MM.1S (cell line): ENCODE measurements around the gene SOWAHD.

Experiments
- DNase-seq: peaks from one replicate; pipeline ENCODE4 v3.0.0-alpha.2; 2015
- H2AFZ ChIP-seq: fragments of 300-600 bp; sonication (generic); 2 replicates; pipeline ENCODE4 v1.6.0; 2016; ENCODE audit warnings: antibody characterized with exemption, low read length
- H3F3A ChIP-seq: fragments of 300-600 bp; sonication (generic); 2 replicates; pipeline ENCODE4 v1.6.1; 2016; ENCODE audit warnings: mild to moderate bottlenecking, antibody characterized with exemption, low read length, moderate library complexity, mixed read lengths; ENCODE audit not compliant: insufficient read depth
- H3K27ac ChIP-seq: fragments of 300-600 bp; sonication (generic); 2 replicates; pipeline ENCODE4 v1.5.1; 2016; ENCODE audit warnings: mild to moderate bottlenecking, low read length
- H3K27me3 ChIP-seq: fragments of 300-600 bp; sonication (generic); replicated peaks from 2 replicates; pipeline ENCODE4 v1.6.0; 2016; ENCODE audit warnings: low read length; ENCODE audit not compliant: insufficient read depth
- H3K36me3 ChIP-seq: fragments of 300-600 bp; sonication (generic); replicated peaks from 2 replicates; pipeline ENCODE4 v1.6.1; 2016; ENCODE audit warnings: mild to moderate bottlenecking, low read length, mixed read lengths; ENCODE audit not compliant: insufficient read depth
- H3K4me1 ChIP-seq: fragments of 300-600 bp; sonication (generic); 2 replicates; pipeline ENCODE4 v1.6.1; 2016; ENCODE audit warnings: low read length, mixed read lengths
- H3K4me2 ChIP-seq: fragments of 300-600 bp; sonication (generic); 2 replicates; pipeline ENCODE4 v1.6.0; 2016; ENCODE audit warnings: low read depth, low read length
- H3K4me3 ChIP-seq: fragments of 300-600 bp; sonication (generic); 2 replicates; pipeline ENCODE4 v1.5.1; 2016; ENCODE audit warnings: low read length, mixed read lengths
- H3K79me2 ChIP-seq: fragments of 300-600 bp; sonication (generic); 2 replicates; pipeline ENCODE4 v1.6.1; 2016; ENCODE audit warnings: mixed run types, low read length, mixed read lengths
- H3K9ac ChIP-seq: fragments of 300-600 bp; sonication (generic); 2 replicates; pipeline ENCODE4 v1.6.1; 2016; ENCODE audit warnings: low read length, mixed read lengths
- H3K9me2 ChIP-seq: fragments of 300-600 bp; sonication (generic); replicated peaks from 2 replicates; pipeline ENCODE4 v1.6.1; 2016; ENCODE audit warnings: mild to moderate bottlenecking, low read length, mixed read lengths; ENCODE audit not compliant: insufficient read depth
- H3K9me3 ChIP-seq: fragments of 300-600 bp; sonication (generic); replicated peaks from 2 replicates; pipeline ENCODE4 v1.6.1; 2016; ENCODE audit warnings: mild to moderate bottlenecking, low read length, mixed read lengths; ENCODE audit not compliant: insufficient read depth
- H4K20me1 ChIP-seq: fragments of 300-600 bp; sonication (generic); 2 replicates; pipeline ENCODE4 v1.6.1; 2016; ENCODE audit warnings: mild to moderate bottlenecking, low read length, moderate library complexity, mixed read lengths; ENCODE audit not compliant: insufficient read depth
- CTCF ChIP-seq: fragments of 300-600 bp; sonication (generic); IDR thresholded peaks from 2 replicates; pipeline ENCODE4 v1.5.1; 2016; ENCODE audit warnings: antibody characterized with exemption, low read length, mixed read lengths
- EZH2 ChIP-seq: fragments of 300-600 bp; sonication (generic); optimal IDR thresholded peaks from 2 replicates; pipeline ENCODE3; 2017; ENCODE audit warnings: low read depth, mild to moderate bottlenecking, antibody characterized with exemption, low read length, mixed read lengths
- EZH2phosphoT487 ChIP-seq: fragments of 300-600 bp; sonication (generic); IDR thresholded peaks from 2 replicates; pipeline ENCODE4 v1.6.1; 2018; ENCODE audit warnings: antibody characterized with exemption, low read length

Gene SOWAHD

GRCh38 chrX:119759248-119759766 is 919 bp downstream of the SOWAHD start:
- no peak overlapping the region for H3K27ac ChIP-seq
- no peak overlapping the region for H3K9ac ChIP-seq
- H3K4me3 ChIP-seq, result peak overlapping the region; percentile 67
- H3K79me2 ChIP-seq, result no peaks in the 10 kb centered on the region
- no peaks in the 10 kb centered on the region for H3K36me3 ChIP-seq
- no peaks in the 10 kb centered on the region for H4K20me1 ChIP-seq
- H3F3A ChIP-seq, result peaks cover 33% of the 10 kb centered on the region
- no peaks in the 10 kb centered on the region for H3K9me2 ChIP-seq
- no peaks in the 10 kb centered on the region for H3K27me3 ChIP-seq
- peak overlapping the region; percentile 60 for H3K4me2 ChIP-seq
- peaks cover 48% of the 10 kb centered on the region for H3K4me1 ChIP-seq
- H3K9me3 ChIP-seq, result no peaks in the 10 kb centered on the region
- TF ChIP-seq CTCF (no peak), EZH2 (no peak), EZH2phosphoT487 (no peak)
- no peak for DNase-seq
- H2AFZ ChIP-seq, result peak overlapping the region; percentile 81; the same call in 1 of the 2 replicates

DNA sequence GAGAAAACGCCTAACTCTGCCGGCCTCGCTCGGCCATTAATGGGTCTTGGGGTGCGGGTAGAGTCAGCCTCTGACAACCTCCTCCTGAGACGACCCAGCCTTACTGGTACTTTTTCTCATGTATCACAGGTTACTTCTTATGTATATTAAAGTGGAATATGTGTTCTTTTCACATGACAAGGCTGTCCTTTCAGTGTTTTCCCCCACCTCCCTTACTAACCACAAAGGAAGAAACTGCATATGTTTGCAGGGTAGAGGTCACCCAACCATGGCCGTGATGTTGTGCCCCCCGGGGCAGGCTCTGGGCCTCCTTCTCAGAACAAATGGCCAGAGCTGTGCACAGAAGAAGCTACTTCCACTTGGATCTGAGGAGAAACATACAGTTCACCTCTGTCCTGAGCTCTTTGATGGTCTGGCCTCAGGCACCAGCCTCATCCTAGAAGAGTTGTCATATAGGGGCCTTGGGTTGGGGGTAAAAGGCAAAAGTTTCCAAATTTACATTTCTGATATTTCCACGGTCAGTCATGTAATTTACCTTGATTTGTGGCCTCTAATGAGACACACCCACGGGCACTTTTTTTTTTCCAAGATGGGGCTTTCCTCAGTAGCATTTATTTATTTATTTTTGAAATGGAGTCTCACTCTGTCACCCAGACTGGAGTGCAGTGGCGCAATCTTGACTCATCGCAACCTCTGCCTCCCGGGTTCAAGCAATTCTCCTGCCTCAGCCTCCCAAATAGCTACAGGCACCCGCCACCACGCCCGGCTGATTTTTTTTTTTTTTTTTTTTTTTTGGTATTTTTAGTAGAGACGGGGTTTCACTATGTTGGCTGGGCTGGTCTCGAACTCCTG is 1.9 kb downstream of the SOWAHD start:
- Histone ChIP-seq H4K20me1 (no peaks in the 10 kb centered on the region), H3K9ac (no peak overlapping the region), H3K27ac (no peak overlapping the region)

DNA sequence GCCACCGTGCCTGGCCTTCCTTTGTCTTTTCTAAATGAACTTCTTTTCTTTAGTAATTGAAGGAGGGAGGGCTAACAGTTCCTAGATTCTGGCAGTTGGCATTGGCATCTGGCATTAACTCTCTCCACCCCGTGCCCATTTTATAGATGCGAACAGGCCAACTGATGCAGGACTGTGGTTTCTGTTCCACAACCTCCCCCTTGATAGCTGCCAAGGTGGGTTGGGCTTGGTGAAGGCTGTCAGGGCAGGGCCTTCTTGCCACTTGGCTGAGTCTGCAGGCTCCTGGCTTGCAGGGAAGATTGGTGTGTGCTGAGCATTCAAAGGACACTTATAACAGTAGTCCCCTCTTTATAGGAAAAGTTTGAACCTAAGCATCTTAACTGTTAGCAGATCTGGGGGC is 4.3 kb downstream of the SOWAHD start:
- Histone ChIP-seq H3F3A (0 out of 2 replicates have a peak, but pooled peaks cover 4% of the 10 kb centered on the region), H3K9me2 (no peaks in the 10 kb centered on the region), H3K27ac (peak overlapping the region; percentile 31; the same call in 1 of the 2 replicates), H4K20me1 (no peaks in the 10 kb centered on the region), H3K9ac (no peak overlapping the region; the same call in 1 of the 2 replicates), H2AFZ (peak overlapping the region; percentile 31), H3K27me3 (no peaks in the 10 kb centered on the region), H3K4me3 (no peak overlapping the region), H3K4me1 (peaks cover 21% of the 10 kb centered on the region), H3K79me2 (no peaks in the 10 kb centered on the region), H3K9me3 (no peaks in the 10 kb centered on the region), H3K36me3 (no peaks in the 10 kb centered on the region), H3K4me2 (peak overlapping the region; percentile 29)
- TF ChIP-seq EZH2phosphoT487 (no peak), CTCF (no peak), EZH2 (no peak)
- peak; percentile 78 for DNase-seq

More for the DNA sequence above, 1.9 kb downstream of the SOWAHD start:
- H3K4me2 ChIP-seq, result no peak overlapping the region
- no peak for DNase-seq
- no peaks in the 10 kb centered on the region for H3K9me3 ChIP-seq
- peaks cover 27% of the 10 kb centered on the region for H3F3A ChIP-seq
- H3K36me3 ChIP-seq, result no peaks in the 10 kb centered on the region
- H3K79me2 ChIP-seq, result no peaks in the 10 kb centered on the region
- no peaks in the 10 kb centered on the region for H3K27me3 ChIP-seq
- no peaks in the 10 kb centered on the region for H3K9me2 ChIP-seq
- peaks cover 40% of the 10 kb centered on the region for H3K4me1 ChIP-seq
- no peak overlapping the region for H2AFZ ChIP-seq
- TF ChIP-seq EZH2phosphoT487, result no peak
- TF ChIP-seq EZH2, result no peak
- no peak for TF ChIP-seq CTCF
- H3K4me3 ChIP-seq, result no peak overlapping the region
